ENCODE data around the gene ACP7. TPM values are rescaled to one million over a fixed set of nuclear protein-coding genes. Genes with fewer than 3 reads are reported as not detected.
"Not testable (repeated sequence)": the region's sequence is repeated elsewhere in the genome, so short reads cannot be mapped to it uniquely, and the experiment has no call there.

Gene ACP7
- total and polyA plus RNA-seq, 2 of the 8 experiments (the other 6 are each of a cell fraction or from before 2014, with no cell fraction given): 0.27 to 0.50 TPM

GRCh38 chr19:39090016-39090415 is 5.8 kb downstream of the ACP7 start:
- H3K23me2 ChIP-seq (ENCODE audit: low read depth, low read length); H3K79me1 ChIP-seq (ENCODE audit: low read depth, low read length); H4K8ac ChIP-seq (ENCODE audit: extremely low read depth, insufficient read depth, low read length); DNase-seq (ENCODE audit: low read depth in 1 of 2, low spot score in 2 of 2); CTCF ChIA-PET (ENCODE audit: partially characterized antibody); H4K20me1 ChIP-seq (replicated peaks in 1 of 2; ENCODE audit: control insufficient read depth in 1 of 2, insufficient read depth in 2 of 2, low read length in 2 of 2); H4K91ac ChIP-seq (replicated peaks; ENCODE audit: insufficient read length, low read length); H3K27me3 ChIP-seq (replicated peaks in 1 of 4; ENCODE audit: control insufficient read depth in 3 of 4, extremely low read depth in 1 of 4, insufficient read depth in 3 of 4, low read length in 3 of 4); H3K4me3 ChIP-seq (ENCODE audit: extremely low read depth in 1 of 4, insufficient read depth in 2 of 4, low read depth in 3 of 4, low read length in 4 of 4); H3K4ac ChIP-seq (replicated peaks; ENCODE audit: insufficient read length, low read depth, low read length); H3K4me1 ChIP-seq (replicated peaks in 1 of 4; ENCODE audit: control insufficient read depth in 3 of 4, insufficient read depth in 4 of 4, low read length in 3 of 4); H2BK5ac ChIP-seq (ENCODE audit: low read depth, low read length); H2AFZ ChIP-seq (ENCODE audit: low read length); H3K14ac ChIP-seq (ENCODE audit: insufficient read length); H2BK12ac ChIP-seq (ENCODE audit: low read depth, low read length); H2BK20ac ChIP-seq (ENCODE audit: low read length); H3K23ac ChIP-seq (ENCODE audit: insufficient read length); POLR2A ChIA-PET (ENCODE audit: partially characterized antibody); H3K27ac ChIP-seq (ENCODE audit: low read depth, low read length); H4K5ac ChIP-seq (ENCODE audit: insufficient read length, low read depth, low read length); H2AK5ac ChIP-seq (ENCODE audit: low read depth, low read length); H3K36me3 ChIP-seq (ENCODE audit: control insufficient read depth in 2 of 4, insufficient read depth in 4 of 4, low read length in 3 of 4); H3K4me2 ChIP-seq (ENCODE audit: insufficient read depth in 1 of 2, low read depth in 2 of 2, low read length in 2 of 2); H3K56ac ChIP-seq (replicated peaks; ENCODE audit: insufficient read length, low read depth, low read length); H3K9me3 ChIP-seq (ENCODE audit: insufficient read depth in 2 of 2, low read depth in 1 of 2, low read length in 1 of 2); H3K18ac ChIP-seq (ENCODE audit: extremely low read depth, low read length); H2BK15ac ChIP-seq (ENCODE audit: low read length); H3K79me2 ChIP-seq (ENCODE audit: control insufficient read depth in 1 of 2, insufficient read depth in 2 of 2, low read length in 2 of 2); H2BK120ac ChIP-seq (replicated peaks; ENCODE audit: low read depth, low read length); H3K9ac ChIP-seq (replicated peaks in 1 of 4; ENCODE audit: extremely low read depth in 1 of 4, low read depth in 3 of 4, low read length in 3 of 4); FAIRE-seq: not testable (repeated sequence)
- WGBS, 2 experiments (ENCODE audit: extremely low coverage in 1 of 2, insufficient coverage in 1 of 2, insufficient read length in 1 of 2, insufficient replicate concordance in 2 of 2, low coverage in 1 of 2, low lambda C conversion rate in 2 of 2, missing lambda C conversion rate in 1 of 2): 87% methylated on average over 8 of the region's 8 CpGs; no CpG with 5 or more reads in 1 of the 2 experiments
